Raji (cell line): Measurements from ENCODE around the gene OXLD1.

Source experiments
- POLR2A ChIP-seq: IDR thresholded peaks from 2 replicates; pipeline ENCODE4 v1.6.1; 2011; ENCODE audit warnings: low read depth, low read length, control low read depth; ENCODE audit not compliant: insufficient read depth

OXLD1 gene

DNA sequence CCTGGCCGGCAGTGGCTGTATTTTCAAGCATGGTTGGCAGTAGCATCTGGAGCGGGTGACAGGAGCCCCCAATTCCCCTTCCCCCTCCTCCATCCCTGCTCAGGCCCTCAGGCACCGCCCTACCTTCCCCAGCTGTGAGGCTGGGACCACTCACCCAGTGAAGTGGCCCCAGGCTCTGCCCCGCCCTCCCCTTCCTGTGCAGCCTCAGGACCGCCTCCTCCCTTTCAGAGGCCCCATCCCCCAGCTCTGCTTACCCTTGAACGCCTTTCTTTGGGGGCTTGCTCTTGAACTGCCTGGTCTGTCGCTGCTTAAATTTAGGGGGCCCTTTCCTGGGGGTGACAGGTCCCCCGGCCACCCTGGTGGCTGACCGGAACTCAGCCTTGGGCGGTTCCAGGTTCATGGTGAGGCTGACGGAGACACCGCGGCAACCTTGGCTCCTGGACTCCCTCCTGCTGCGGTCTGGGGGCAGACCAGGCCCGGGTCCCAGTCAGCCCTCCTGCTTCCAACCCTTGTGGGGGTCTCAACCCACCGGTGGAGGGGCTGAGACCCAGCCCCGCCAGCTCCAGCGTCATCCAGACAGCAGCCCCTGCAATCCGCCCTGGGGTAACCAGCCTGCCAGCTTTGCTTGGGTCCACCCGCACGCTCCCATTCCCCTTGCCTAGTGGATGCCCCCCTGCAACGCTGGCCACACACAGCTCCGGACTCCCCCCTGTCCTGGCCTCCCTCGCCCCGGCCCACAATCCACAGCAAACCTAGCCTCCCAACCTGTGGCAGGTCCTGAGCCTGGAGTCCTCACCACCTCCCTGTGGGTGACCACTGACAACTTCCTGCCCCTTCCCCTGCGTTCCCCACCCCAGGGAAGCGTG lies 13.3 kb downstream of the OXLD1 start:
- TF ChIP-seq POLR2A: no peak

DNA sequence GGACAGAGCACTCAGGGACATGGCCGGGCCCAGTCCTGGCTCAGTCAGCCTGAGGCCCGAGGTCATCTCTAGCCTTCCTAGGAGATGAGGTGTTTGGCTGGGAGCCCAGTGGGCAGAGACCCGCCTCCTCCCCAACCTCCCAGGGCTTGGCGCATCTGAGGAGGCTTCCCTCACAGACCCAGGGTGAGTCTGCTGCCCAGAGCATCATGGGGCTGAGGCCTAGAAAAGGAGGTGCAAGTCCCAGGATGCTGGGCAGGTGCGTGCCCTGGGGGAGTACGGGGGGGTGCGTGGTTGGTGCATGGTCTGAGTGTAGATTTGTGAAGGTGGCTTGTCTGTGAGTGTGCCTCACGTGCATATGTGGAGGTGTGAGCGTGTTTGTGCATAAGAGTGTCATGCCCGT lies 14.7 kb downstream of the OXLD1 start:
- TF ChIP-seq POLR2A: no peak

DNA sequence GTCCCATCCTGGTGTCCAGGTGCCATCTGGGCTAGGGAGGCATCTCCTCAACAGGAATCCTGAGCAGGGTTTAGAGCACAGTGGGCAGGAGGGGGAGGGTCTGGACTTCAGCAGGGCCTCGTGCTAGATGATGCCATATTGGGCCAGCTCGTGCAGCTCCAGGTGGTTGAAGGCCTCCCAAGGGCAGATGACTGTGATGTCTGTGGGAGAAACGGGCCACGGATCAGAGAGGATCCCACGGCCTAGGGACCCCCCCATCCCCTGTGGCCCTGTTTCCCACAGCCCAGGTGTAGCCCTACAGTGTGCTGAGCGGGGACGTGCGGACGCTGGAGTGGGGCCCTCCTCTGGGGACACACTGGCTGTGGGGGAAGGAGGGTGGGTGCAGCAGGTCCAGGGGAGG lies 15.5 kb downstream of the OXLD1 start:
- no peak for TF ChIP-seq POLR2A

DNA sequence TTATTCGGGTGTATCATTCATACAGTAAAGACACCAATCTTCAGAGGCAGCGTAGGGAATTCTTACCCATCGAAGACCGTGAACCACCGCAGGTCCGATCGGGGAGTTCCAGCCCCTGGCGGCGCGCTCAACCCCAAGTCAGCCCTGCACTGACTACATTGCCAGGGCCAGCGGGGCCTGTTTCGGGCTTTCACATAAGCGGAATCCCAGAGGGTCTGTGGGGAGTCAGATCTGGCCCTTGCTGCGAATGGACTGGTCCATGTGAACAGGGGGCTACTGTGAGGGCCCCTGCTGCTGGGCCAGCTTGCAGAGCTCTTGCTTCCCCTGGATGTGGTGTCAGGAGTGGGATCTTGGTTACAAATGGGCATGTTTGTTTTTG lies 17.7 kb downstream of the OXLD1 start:
- TF ChIP-seq POLR2A: no peak

DNA sequence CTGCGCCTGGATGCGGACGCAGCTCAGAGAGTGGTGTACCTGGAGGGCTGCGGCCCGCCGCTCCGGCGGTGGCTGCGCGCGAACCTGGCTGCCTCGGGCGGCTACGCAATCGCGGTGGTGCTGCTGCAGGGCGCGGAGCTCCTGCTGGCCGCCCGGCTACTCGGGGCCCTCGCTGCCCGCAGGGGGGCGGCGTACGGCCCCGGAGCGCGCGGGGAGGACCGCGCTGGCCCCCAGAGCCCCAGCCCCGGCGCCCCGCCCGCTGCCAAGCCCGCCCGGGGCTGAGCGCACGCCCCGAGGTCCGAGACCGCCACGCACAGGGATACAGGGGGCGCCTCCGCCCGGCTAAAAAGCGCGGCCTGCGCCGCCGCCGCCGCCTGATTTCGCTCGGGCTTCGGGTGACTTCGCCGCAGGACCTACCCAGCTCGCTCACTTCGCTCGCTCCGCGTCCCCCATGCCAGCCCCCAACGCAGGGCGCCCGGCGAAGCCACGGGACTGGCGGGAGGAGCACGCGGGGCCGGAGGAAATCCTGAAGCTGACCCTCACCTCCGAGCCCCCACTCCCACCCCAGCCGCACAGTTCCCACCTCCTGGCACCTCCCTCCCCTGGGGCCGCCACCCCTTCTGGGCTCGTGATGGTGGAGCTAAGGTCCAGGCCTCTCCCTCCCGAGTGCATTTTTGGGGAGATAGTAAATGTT lies 18.2 kb downstream of the OXLD1 start:
- TF ChIP-seq POLR2A: no peak

DNA sequence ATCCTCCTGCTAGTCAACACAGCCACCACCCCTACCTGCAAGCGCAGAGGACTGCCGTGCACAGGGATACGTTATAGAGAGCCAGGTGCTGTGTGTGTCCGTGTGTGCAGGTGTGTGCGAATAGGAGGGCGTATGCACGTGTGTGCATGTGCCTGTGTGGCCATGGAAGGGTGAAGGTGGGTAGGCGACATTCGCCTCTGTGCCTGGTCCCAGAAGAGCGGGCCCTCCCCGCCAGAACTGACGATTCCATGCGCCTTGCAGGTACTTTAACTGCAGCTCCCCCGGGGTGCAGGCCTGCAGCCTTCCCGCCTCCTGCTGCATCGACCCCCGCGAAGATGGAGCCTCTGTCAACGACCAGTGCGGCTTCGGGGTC lies 18.8 kb downstream of the OXLD1 start:
- no peak for TF ChIP-seq POLR2A

DNA sequence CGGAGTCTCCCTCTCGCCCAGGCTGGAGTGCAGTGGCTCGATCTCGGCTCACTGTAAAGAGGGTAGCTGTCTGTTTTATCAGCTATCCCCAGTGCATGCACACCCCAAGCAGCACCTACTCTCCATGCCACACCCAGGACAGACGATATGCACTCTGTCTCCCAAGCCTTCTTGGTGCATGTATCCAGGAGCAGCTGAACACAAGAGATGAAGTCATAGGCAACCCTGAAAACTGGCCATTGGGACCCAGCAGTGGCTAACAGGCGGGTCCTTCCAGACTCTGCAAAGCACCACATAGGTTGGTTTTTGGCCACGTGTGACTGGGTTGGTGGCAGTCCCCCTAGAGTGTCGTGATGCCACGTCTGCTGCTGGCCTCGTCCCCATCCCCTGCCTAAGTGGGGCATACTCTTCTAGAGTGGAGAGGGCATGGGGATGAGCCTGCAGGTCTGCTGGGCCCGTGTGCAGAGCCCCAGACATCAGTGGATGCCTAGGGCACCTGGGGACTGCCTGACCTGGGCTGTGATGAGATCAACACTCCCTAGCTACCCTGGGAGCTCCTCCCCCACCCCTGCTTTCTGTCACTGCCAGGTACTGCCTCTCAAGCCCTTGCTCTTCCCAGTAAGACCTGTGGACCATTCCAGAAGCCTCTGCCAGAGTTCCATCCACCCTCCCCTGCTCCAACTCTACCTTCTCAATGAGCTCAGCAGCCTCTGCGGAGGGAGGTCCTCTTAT lies 19.4 kb downstream of the OXLD1 start:
- TF ChIP-seq POLR2A: no peak

DNA sequence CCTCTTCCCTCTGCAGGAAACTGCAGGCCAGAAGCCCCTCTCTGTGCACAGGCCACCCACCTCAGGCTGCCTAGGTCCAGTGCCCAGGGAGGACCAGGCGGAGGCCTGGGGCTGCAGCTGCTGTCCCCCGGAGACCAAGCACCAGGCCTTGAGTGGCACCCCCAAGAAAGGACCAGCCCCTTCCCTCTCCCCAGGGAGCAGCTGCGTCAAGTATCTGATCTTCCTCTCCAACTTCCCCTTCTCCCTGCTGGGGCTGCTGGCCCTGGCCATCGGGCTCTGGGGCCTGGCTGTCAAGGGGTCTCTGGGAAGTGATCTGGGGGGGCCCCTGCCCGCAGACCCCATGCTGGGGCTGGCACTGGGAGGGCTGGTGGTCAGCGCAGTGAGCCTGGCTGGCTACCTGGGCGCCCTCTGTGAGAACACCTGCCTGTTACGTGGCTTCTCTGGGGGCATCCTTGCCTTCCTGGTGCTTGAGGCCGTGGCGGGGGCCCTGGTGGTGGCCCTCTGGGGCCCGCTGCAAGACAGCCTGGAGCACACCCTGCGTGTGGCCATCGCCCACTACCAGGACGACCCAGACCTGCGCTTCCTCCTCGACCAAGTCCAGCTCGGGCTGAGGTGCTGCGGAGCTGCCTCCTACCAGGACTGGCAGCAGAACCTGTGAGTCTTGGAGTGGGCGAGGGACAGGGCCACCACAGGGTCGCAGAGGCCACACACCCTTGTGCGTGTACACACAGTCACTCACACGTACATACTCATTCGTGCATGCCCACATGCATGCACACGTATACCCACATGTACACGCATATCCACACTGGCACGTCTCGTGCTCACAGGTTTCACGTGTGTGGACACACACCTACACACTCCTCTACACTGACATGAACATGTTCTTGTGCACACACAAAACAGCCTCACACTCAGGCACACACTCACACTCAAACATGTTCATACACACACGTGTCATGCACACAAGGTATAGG lies 21.1 kb downstream of the OXLD1 start:
- no peak for TF ChIP-seq POLR2A

DNA sequence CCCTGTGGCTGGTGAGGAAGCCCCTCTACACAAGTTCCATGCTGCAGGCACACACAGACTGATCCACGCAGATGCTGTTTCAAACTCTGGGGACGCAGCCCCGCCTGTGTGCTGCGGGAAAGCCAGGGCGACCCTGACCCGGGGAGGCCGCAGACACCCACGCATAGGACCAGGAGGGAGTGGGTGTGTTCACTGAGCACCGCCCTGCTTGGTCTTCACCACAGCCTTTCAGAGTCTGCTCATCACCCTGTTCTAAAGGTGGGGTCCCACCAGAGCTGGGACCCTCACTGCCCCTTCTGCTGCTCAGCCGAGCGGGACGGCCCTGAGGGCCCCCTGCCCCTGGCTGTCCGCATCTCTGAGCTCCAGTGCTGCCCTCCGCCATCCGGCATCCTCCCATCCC lies 21.9 kb downstream of the OXLD1 start:
- no peak for TF ChIP-seq POLR2A

DNA sequence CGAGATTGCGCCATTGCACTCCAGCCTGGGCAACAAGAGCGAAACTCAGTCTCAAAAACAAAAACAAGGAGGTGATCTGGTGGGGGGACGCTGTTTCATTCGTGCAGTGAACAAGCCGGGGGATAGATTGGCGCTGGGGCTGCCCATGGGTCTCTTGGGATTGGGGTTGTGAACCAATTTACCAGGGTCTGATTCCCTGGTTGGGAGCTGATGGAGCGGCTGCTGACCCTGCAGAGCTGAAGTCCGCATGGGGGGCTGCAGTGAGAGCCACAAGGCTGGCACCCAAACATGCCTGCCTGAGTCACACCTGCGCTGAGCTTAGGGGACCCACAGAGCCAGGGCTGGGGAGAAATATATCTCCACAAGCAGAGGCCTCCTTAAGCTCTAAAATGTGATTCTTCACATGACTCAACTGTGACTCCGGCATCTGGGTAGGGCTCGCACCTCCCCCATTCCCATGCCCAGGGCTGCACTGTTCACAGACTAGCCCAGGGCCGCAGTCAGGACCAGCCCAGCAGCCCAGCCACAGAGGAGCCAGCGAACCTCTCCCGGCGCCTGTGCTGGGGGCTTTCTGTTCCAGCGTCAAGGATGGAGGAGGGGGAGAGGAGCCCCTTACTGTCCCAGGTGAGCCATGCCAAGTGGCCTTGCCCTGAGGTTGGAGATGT lies 24.4 kb downstream of the OXLD1 start:
- no peak for TF ChIP-seq POLR2A

DNA sequence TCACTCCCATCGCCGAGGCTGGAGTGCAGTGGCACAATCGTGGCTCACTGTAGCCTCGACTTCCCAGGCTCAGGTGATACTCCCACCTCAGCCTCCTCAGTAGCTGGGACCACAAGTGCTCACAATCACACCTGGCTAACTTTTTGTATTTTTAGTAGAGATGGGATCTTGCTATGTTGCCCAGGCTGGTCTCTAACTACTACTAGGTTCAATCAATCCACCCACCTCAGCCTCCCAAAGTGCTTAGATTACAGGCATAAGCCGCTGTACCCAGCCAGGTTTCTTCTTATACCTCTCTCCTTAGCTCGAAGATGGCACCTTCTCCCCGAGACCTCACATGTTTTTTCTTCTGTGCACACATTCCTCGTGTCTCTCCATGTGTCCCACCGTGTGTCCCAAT lies 26.4 kb downstream of the OXLD1 start:
- no peak for TF ChIP-seq POLR2A

DNA sequence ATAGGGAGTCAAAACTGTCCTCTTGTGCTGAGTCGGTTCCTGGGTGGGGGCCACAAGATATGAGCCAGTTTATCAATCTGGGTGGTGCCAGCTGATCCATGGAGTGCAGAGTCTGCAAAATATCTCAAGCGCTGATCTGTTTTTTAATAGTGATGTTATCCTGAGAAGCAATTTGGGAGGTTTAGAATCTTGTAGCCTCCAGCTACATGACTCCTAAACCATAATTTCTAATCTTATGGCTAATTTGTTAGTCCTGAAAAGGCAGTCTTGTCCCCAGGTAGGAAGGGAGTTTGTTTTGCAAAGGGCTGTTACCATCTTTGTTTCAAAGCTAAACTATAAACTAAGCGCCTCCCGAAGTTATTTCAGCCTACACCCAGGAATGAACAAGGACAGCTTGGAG lies 27.7 kb downstream of the OXLD1 start:
- no peak for TF ChIP-seq POLR2A

DNA sequence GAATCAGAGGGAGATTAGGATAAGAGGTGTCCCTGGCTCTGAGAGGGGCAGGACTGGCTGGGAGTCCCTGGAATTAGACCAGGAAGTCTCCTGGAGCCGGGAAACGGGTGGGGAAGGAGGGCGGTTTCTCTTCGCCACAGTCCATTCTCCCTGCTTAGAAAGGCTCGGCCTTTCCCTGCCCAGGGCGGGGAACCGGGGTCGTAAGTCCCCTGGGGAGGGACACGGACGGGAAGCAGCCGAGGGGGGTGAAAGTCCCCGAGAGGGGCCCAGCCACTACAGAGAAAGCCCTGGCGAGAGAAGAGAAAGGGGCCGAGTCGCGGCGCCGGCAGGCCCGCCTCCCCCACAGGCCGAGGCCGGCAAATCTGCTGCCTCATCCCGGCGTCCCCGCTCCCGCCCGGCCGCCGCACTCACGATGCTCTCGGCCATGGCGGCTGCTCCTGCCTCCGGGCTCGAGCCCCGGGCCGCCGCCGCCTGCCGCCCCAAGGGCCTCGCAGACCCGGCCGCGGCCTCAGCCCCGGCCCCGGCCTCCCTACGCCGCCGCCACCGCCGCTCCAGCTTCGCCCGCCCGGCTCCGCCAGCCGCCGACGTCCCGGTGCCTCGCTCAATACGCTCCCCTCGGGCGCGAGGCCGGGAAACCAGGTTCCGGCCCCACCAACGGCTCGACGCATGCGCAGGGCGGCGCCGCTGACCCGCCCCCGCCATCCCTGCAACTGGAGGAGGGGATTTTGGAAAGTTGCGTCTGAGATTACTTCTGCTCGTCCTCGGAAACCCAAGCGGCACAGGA lies 29.7 kb downstream of the OXLD1 start, which contains the start of the genes NPLOC4 and TSPAN10:
Gene NPLOC4 (minus strand): TSS at position 608 of the 784 bp plus-strand sequence. CDS start 182 bp downstream, at position 426.
Gene TSPAN10 (plus strand): TSS at position 692 of the 784 bp plus-strand sequence. CDS start 5,217 bp downstream, outside the sequence.
- peak; percentile 79 for TF ChIP-seq POLR2A
